Endodermal cell (in vitro differentiated cells): ENCODE data around the gene GEMIN7. TPM values are rescaled to one million over a fixed set of nuclear protein-coding genes. Genes with fewer than 3 reads are reported as not detected.

Source experiments
- DNase-seq: peaks from one replicate; pipeline ENCODE4 v3.0.0-alpha.2; 2017
- H3K27ac ChIP-seq: 2 replicates; pipeline ENCODE4 v1.5.1; 2013; ENCODE audit warnings: mild to moderate bottlenecking, low read depth, low read length, moderate library complexity
- H3K27me3 ChIP-seq: 2 replicates; pipeline ENCODE4 v1.6.1; 2013; ENCODE audit warnings: mild to moderate bottlenecking, low read length, moderate library complexity; ENCODE audit not compliant: insufficient read depth, control insufficient read depth, poor library complexity, severe bottlenecking
- H3K36me3 ChIP-seq: 2 replicates; pipeline ENCODE4 v1.7.0; 2013; ENCODE audit warnings: mild to moderate bottlenecking, low read length, moderate library complexity; ENCODE audit not compliant: control insufficient read depth, insufficient read depth
- H3K4me1 ChIP-seq: one replicate; pipeline ENCODE4 v1.7.0; 2013; ENCODE audit warnings: low read length; ENCODE audit not compliant: control insufficient read depth, insufficient read depth
- H3K4me3 ChIP-seq: 2 replicates; pipeline ENCODE4 v1.5.1; 2013; ENCODE audit warnings: mild to moderate bottlenecking, low read length, moderate library complexity
- H3K9ac ChIP-seq: 2 replicates; pipeline ENCODE4 v1.6.1; 2013; ENCODE audit warnings: mild to moderate bottlenecking, low read length, moderate library complexity; ENCODE audit not compliant: poor library complexity, severe bottlenecking; ENCODE audit errors: extremely low read depth
- H3K9me3 ChIP-seq: 2 replicates; pipeline ENCODE4 v1.6.1; 2013; ENCODE audit warnings: mild to moderate bottlenecking, low read length, moderate library complexity; ENCODE audit not compliant: control insufficient read depth
- H3K27ac Mint-ChIP-seq: 2 replicates; pipeline ENCODE4 v1.8.0; 2020; ENCODE audit warnings: mixed read lengths
- H3K27me3 Mint-ChIP-seq: 2 replicates; pipeline ENCODE4 v1.8.0; 2021; ENCODE audit warnings: mild to moderate bottlenecking, mixed read lengths; ENCODE audit not compliant: insufficient read depth
- H3K36me3 Mint-ChIP-seq: 2 replicates; pipeline ENCODE4 v1.8.0; 2020; ENCODE audit warnings: low read depth, mixed read lengths
- H3K4me1 Mint-ChIP-seq: 2 replicates; pipeline ENCODE4 v1.8.0; 2020; ENCODE audit warnings: mixed read lengths
- H3K4me3 Mint-ChIP-seq: 2 replicates; pipeline ENCODE4 v1.8.0; 2020; ENCODE audit warnings: mild to moderate bottlenecking, moderate library complexity, mixed read lengths
- H3K9me3 Mint-ChIP-seq: 2 replicates; pipeline ENCODE4 v1.8.0; 2020; ENCODE audit warnings: mild to moderate bottlenecking, mixed read lengths
- WGBS, 2 experiments: methylation state at CpG; one replicate each; pipeline versions ENCODE4 v1.1.5 to v1.1.7; 2013; ENCODE audit warnings: missing lambda C conversion rate in 2 of 2, mixed read lengths in 1 of 2; ENCODE audit not compliant: insufficient coverage in 1 of 2, insufficient read length in 1 of 2; 5-methylcytosine and 5-hydroxymethylcytosine counted together
- total RNA-seq, 2 donors: library from RNA; stranded (reverse); fragmentation: NEBNext Ultra II Directional in 1 of 2; extraction: Animal tissue kit (Norgen Biotek cat#: 25700) in 1 of 2; gene quantifications; 2 replicates in 1 of 2; 3 replicates in 1 of 2; pipeline ENCODE4 v1.2.1, GENCODE V29; 2021
- TF ChIP-seq, protein P1 (sequence below): fragments of 200-600 bp; sonication (generic); conservative IDR thresholded peaks from 2 replicates; pipeline ENCODE4 v1.5.0; 2021; ENCODE audit warnings: antibody characterized with exemption, mild to moderate bottlenecking

The GEMIN7 gene
- total RNA-seq, 2 donors from 2014 or later = 56.3 to 56.6 TPM

DNA sequence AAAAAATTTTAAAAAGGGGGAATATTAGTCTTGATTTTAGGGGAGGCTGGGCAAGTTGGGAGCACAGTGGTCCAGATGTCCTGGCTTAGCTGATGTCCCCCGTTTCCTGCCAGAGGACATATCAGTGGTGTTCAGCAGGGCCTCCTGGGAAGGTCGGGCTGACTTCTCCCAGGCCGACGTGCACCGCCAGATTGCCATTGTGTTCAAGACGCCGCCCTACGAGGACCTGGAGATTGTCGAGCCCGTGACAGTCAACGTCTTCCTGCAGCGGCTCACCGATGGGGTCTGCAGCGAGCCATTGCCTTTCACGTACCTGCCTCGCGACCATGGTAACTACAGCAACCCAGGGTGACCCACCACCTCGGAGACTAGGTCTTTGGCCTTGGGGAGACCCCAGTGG is 46.6 kb upstream of the GEMIN7 start:
- Mint-ChIP-seq H3K27ac (no peak overlapping the region), H3K9me3 (no peaks in the 10 kb centered on the region), H3K27me3 (no peaks in the 10 kb centered on the region), H3K4me1 (no peaks in the 10 kb centered on the region), H3K4me3 (no peak overlapping the region), H3K36me3 (peaks cover 48% of the 10 kb centered on the region)
- Histone ChIP-seq H3K4me1 (no peaks in the 10 kb centered on the region), H3K36me3 (peaks cover 36% of the 10 kb centered on the region), H3K27me3 (no peaks in the 10 kb centered on the region), H3K9ac (no peak overlapping the region), H3K9me3 (peaks cover 6% of the 10 kb centered on the region), H3K4me3 (no peak overlapping the region), H3K27ac (no peak overlapping the region)
- DNase-seq = no peak
- WGBS, 2 experiments = 85 to 93% methylated on average over 14 to 18 of the region's 18 CpGs
- TF ChIP-seq, protein P1, sequence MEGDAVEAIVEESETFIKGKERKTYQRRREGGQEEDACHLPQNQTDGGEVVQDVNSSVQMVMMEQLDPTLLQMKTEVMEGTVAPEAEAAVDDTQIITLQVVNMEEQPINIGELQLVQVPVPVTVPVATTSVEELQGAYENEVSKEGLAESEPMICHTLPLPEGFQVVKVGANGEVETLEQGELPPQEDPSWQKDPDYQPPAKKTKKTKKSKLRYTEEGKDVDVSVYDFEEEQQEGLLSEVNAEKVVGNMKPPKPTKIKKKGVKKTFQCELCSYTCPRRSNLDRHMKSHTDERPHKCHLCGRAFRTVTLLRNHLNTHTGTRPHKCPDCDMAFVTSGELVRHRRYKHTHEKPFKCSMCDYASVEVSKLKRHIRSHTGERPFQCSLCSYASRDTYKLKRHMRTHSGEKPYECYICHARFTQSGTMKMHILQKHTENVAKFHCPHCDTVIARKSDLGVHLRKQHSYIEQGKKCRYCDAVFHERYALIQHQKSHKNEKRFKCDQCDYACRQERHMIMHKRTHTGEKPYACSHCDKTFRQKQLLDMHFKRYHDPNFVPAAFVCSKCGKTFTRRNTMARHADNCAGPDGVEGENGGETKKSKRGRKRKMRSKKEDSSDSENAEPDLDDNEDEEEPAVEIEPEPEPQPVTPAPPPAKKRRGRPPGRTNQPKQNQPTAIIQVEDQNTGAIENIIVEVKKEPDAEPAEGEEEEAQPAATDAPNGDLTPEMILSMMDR = no peak

DNA sequence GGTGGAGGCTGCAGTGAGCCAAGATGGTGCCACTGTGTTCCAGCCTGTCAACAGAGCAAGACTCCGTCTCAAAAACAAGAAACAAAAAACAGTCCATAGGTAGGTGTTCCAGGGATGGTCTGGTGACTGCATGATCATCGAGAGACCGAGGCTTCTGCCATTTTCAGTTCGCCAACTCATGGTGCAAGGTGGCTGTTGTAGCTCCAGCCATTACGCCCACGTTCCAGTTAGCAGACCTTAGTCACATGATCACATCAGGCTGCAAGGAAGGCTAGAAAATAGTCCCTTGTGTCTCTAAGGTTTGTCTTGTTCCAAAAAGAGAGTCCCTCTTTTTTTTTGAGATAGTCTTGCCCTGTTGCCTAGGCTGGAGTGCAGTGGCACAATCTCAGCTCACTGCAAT is 43.3 kb upstream of the GEMIN7 start:
- no peak overlapping the region for H3K4me3 Mint-ChIP-seq
- H3K36me3 ChIP-seq = peaks cover 44% of the 10 kb centered on the region

DNA sequence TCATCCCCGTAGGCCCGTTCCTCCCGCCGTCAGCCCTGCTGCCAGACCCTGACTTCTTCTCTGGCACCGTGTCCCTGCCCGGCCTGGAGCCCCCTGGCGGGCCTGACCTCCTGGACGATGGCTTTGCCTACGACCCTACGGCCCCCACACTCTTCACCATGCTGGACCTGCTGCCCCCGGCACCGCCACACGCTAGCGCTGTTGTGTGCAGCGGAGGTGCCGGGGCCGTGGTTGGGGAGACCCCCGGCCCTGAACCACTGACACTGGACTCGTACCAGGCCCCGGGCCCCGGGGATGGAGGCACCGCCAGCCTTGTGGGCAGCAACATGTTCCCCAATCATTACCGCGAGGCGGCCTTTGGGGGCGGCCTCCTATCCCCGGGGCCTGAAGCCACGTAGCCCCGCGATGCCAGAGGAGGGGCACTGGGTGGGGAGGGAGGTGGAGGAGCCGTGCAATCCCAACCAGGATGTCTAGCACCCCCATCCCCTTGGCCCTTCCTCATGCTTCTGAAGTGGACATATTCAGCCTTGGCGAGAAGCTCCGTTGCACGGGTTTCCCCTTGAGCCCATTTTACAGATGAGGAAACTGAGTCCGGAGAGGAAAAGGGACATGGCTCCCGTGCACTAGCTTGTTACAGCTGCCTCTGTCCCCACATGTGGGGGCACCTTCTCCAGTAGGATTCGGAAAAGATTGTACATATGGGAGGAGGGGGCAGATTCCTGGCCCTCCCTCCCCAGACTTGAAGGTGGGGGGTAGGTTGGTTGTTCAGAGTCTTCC is 41.5 kb upstream of the GEMIN7 start:
- Mint-ChIP-seq H3K4me1 (peaks cover 8% of the 10 kb centered on the region), H3K4me3 (no peak overlapping the region), H3K36me3 (peaks cover 41% of the 10 kb centered on the region), H3K9me3 (no peaks in the 10 kb centered on the region), H3K27ac (no peak overlapping the region), H3K27me3 (no peaks in the 10 kb centered on the region)
- no peak overlapping the region for H3K27ac ChIP-seq
- H3K9ac ChIP-seq = no peak overlapping the region
- 95% methylated on average over 17 to 37 of the region's 37 CpGs for WGBS, 2 experiments
- no peaks in the 10 kb centered on the region for H3K9me3 ChIP-seq
- no peak for DNase-seq
- H3K4me3 ChIP-seq = no peak overlapping the region
- H3K36me3 ChIP-seq = peaks cover 48% of the 10 kb centered on the region
- TF ChIP-seq, protein P1 = no peak
- no peaks in the 10 kb centered on the region for H3K4me1 ChIP-seq
- no peaks in the 10 kb centered on the region for H3K27me3 ChIP-seq

More for the DNA sequence above, 43.3 kb upstream of the GEMIN7 start:
- no peaks in the 10 kb centered on the region for H3K27me3 ChIP-seq
- H3K9ac ChIP-seq = no peak overlapping the region
- TF ChIP-seq, protein P1 = no peak
- no peaks in the 10 kb centered on the region for H3K9me3 Mint-ChIP-seq
- H3K4me1 Mint-ChIP-seq = peaks cover 8% of the 10 kb centered on the region
- H3K27ac Mint-ChIP-seq = no peak overlapping the region
- no peak for DNase-seq
- H3K27ac ChIP-seq = no peak overlapping the region
- H3K9me3 ChIP-seq = peaks cover 3% of the 10 kb centered on the region
- 90 to 98% methylated on average over 6 of the region's 6 CpGs for WGBS, 2 experiments
- H3K36me3 Mint-ChIP-seq = peaks cover 43% of the 10 kb centered on the region
- no peak overlapping the region for H3K4me3 ChIP-seq
- no peaks in the 10 kb centered on the region for H3K4me1 ChIP-seq
- no peaks in the 10 kb centered on the region for H3K27me3 Mint-ChIP-seq
